HG03432 (cell line): ENCODE measurements around the gene PCK1.

Source experiments
- ATAC-seq: cut with Tn5 transposase; IDR thresholded peaks from one replicate; pipeline ENCODE4 v1.9.1; 2021; ENCODE audit warnings: mild to moderate bottlenecking, moderate library complexity; ENCODE audit not compliant: unreplicated experiment

The PCK1 gene

DNA sequence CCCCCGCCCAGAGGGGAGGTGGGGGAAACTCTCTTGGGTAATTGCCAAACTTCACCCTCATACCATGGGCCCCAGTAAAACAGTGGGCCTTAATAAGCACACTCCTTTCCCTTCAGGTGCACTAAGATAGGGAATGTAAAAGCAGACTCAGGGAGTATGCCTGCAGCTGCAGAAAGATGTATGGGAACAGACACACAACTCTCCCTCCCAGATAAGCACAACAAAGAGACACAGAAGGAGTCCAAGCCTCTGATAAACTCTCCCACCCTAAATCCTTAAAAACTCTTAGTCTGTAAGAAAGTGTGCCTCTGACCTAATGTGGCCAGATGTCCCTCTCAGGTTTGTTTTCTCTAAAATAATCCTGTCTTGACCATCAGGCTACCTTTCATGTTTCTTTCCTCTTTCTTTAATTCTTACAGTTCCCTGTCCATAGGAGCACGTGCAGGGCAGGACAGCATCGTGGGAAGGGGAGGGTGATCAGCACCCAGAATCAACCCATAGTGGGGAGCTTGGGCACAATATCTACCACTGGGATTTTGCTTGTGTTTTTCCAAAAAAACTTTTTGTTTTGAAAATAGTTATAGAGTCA is 24.7 kb upstream of the PCK1 start:
- ATAC-seq = no peak

DNA sequence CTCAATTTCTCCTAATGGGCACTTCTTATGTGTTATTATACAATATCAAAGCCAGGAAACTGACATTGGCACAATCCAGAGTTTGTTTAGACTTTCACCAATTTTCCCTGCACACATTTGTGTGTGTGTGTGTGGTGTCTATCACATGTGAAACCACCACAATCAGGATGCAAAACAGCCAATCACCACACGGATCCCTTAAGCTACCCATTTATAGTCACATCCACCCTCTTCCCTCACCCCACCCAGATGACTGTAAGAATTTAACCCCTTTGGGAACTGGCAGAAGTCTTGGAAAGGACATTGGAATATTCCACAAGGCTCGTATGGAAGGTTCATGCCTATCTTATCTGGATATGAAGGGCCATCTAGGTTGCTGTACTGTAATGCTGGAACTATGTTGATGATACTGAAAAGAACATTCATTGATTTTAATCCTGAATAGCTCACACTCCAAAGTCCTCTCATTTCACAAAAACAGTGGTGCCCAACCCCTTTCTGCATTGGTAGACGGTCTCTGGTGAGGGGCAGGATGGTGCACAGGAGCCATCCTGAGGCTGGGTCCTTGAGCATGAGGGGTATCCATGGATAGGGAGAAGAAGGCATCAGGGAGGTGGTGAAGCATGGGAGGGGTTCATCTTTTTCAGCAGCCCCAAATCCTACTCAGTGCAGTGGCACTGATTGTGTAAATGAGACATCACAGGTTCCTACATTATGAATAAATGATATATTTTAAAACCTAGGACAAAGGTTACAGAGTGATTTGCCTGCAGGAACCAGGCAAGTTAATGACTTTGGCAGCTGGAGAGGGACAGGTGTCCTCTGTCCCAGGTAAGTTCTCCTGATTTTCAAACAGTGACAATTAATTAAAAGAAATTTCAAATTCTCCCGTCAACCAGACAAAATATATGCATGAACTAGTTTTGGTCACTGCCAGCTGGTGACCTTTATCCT is 23.9 kb upstream of the PCK1 start:
- ATAC-seq = no peak

DNA sequence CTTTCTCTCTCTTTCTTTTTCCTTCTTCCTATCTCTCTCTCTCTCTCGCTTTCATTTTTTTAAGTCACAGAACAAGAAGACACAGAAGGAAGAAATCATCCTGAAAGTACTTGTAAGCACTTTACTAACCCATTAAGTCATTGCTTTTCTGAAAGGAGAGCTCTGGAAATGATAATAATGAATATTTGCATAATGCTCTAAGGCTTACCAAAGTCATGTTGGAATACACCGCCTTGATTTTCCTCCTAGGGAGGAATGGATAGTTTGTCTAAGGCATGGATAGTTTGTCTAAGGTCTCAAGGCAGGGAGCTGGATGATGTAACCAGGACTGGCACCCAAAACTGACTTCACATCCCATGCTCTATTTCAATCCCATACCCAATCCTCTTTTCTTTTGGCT is 23.1 kb upstream of the PCK1 start:
- no peak for ATAC-seq

- ATAC-seq = no peak
Observed at GRCh38 chr20:57539889-57540288, 21.0 kb upstream of the PCK1 start.

DNA sequence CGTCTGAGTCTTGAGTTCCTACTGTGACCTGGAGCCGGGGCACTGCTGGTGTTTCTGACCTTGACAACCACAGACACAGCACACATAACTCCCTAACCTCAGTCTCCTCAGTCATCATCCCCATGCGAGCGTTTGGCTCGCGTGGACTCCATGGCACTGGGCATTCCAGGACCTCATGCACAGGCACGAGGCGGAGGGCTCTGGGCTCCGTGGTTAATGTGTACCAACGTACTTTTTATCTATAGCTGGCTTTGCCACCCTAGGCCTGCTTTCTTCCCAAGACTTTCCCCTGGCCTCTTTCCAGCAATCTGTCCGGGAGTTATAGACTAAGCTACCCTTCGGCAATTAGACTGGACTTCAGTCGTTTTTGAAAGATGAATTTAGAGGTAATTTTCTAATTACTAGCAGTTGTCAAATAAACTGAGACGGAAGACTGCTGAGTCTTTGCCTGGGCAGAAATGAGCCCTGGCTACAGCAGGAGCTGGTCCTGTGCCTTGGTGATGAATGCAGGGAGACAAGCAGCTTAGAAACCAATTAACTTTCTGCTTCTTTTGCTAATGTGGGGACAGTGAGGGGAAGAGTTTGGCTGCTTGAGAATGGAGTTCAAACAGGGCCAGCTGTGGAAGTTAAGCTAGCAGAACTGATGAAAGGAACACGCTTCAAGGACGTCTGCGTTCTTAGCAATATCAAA is 19.9 kb upstream of the PCK1 start:
- ATAC-seq = no peak

- no peak for ATAC-seq
Observed at GRCh38 chr20:57543754-57544153, 17.2 kb upstream of the PCK1 start.

DNA sequence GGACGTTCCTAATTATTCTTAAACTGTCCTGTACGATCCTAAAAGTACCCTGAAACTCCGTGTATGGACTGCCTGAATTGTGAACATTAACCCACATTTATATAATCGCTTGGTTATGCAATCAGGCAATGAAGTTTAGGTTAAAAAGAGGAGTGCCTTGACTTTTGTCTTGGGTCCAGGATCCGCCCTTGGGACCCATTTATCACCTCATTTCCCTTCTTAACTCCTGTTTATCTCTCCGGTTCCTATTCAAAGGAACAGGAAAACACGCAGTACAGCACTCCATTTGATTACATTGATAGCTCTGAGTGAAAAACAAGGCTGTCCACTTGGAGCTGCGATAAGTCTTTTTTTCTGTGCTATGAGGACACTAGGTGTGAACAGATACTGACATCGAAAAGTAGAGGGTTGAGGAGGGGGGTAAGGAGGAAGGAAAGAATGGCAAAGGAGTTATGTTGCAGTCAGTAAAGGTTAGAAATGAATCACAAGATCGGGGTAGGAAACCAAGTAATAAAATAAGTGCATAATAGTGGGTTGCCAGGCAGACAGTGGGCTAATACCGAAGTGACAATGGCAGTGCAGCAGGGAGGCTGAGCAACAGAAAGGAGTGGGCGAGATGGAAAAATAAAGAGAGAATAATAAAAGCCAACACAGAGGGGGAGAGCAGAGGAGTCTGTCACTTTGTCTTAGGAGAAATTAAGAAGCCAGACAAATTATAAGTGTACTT is 15.9 kb upstream of the PCK1 start:
- ATAC-seq = no peak

GRCh38 chr20:57545927-57546662 is 14.8 kb upstream of the PCK1 start:
- no peak for ATAC-seq

GRCh38 chr20:57546956-57547649 is 13.8 kb upstream of the PCK1 start:
- ATAC-seq = no peak

DNA sequence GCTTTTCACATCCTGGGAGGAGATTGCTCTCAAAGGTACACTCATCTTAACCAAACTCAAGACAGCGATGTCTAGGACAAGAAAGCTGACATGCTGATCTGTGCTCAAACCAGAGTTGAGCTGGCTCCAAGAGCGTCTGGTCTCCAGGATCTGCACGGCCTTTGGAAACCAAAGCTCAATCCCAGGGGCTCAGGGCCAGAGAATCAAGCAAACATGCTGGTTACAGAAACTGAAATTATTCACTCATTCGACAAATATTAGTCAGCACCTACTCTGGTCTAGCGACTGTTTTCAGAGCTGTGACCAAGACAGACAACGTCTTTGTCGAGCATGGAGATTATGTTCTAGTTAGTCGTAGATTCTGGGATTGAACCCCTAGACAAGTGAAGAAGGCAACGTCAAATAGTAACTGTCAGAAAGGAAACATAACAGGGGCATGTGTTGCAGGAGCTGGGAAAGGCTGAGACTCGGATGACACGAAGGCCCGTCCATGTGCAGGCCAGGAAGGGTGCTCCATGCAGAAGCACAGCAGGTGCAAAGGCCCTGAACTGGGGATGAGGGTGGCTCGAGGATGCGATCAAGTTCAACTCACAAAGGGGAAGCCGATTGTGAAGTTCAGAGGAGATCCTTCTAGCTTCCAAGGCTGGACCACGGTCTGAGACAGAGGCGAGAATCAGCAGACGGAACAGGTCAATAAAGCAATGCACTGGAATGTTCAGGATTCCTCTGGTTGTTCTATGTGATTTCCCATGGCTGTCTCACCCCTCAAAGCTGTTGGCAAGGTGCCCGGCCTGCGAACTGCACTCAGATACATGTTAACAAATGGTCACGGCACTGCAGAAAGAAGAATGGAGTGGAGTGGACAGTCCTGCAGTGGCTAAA is 12.5 kb upstream of the PCK1 start:
- no peak for ATAC-seq

- ATAC-seq = no peak
Observed at GRCh38 chr20:57552471-57552870, 8.4 kb upstream of the PCK1 start.

GRCh38 chr20:57553376-57554018 is 7.4 kb upstream of the PCK1 start:
- no peak for ATAC-seq

DNA sequence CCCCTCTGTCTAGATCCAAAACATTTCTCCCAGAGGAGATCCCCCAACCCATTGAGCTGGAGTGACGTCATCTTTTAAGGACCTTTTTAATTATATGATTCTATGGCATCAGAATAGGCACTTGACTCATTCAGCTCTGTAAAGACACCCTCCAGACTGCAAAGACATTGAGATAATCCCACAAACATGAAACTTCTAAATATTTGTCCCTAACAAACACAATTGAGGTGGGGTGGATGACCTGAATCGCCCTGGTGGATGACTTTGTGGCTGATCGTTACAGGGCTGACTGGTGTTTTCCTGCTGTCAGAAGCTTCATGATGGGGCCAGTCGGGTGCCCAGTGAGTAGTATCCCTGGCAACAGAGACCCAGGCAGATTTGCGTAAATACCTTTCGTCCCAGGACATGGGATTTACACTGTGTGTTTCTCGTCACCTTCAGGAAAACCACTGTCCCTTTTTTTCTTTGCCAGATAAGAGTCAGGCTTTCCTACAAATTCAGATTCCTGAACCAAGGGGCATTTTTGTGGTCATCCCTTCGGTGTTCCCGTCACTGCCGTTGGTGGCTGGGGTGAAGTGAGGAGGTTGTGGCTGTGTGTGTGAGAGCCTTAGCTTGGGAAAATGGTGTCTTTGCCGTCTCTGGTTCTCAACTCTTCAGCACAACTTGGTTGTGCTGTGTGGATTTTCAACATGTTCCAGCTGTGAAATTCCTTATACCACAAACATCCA is 5.3 kb upstream of the PCK1 start:
- ATAC-seq = no peak

DNA sequence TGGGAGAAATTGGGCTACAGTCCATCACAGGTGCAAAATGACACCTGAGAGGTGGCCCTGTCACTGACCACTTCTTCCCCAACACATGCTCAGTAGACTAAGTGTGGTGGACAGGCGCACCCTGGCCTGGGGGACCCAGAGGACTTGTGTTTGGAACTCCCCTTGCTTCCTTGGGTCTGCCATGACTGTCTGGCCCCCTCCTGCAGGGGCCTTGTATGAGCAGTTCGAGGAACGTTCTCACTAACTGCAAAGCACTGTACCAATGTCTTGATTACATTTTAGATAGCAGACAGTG is 4.0 kb upstream of the PCK1 start:
- ATAC-seq = no peak

- ATAC-seq = no peak
Observed at GRCh38 chr20:57557926-57558613, 2.8 kb upstream of the PCK1 start.

DNA sequence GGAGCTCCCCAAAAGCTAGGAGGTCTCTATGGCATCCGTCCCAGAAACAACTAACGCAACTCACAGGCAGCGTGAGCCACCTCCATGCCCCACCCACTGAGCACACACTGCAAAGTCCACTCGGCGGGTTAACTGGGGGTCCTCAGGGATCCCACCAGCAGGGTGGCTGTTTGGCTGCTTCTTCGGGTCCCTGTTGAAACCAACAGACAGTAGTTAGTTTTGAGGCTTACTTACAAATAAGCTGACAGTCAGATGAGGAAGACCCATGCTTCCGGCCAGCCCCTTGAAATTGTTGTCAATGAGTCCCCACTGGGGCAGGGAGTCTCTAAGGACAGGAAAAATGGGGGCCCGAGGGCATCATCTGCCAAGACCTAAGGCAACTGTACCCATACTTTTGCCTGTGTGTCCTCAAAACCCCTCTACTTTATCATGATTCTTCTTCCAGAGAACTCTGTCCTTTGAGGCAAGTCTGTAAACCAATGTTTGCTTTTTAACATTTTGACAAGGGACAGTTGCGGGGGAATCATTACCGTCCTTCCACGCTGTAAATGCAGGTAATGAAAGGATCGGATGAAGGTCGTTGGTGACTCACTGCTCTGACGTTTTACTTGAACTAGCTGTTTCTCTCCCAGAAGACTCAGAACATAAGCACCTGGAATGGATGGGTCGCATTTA is 2.2 kb upstream of the PCK1 start:
- no peak for ATAC-seq

- no peak for ATAC-seq
Observed at GRCh38 chr20:57559289-57559634, 1.6 kb upstream of the PCK1 start.
